Activated CD4-positive, alpha-beta T cell treated with anti-CD3 and anti-CD28 coated beads for 36 hours (primary cell): ENCODE data around the gene RUNX3. TPM values are rescaled to one million over a fixed set of nuclear protein-coding genes. Genes with fewer than 3 reads are reported as not detected.

ENCODE experiments used
- ATAC-seq: fragments of 200-7000 bp; cut with Tn5 transposase; one replicate; pipeline ENCODE4 v1.10.0; 2021; ENCODE audit warnings: mild to moderate bottlenecking, moderate library complexity
- CTCF ChIA-PET: fragments of 350-600 bp; sonication (Branson Sonifier 250); formaldehyde crosslinking; loops from one replicate; lab custom pipeline; 2021; ENCODE audit warnings: antibody characterized with exemption; lab: Charles Lee
- POLR2A ChIA-PET: fragments of 350-600 bp; sonication (Branson Sonifier 250); formaldehyde crosslinking; loops from one replicate; lab custom pipeline; 2021; ENCODE audit warnings: antibody characterized with exemption, inconsistent platforms; lab: Charles Lee
- DNase-seq: peaks from one replicate; pipeline ENCODE4 v3.0.0-alpha.2; 2020
- H3K27ac Mint-ChIP-seq: one replicate; pipeline ENCODE4 v1.8.0; 2021; ENCODE audit warnings: mixed read lengths
- H3K27me3 Mint-ChIP-seq: one replicate; pipeline ENCODE4 v1.8.0; 2021; ENCODE audit warnings: mixed read lengths
- H3K36me3 Mint-ChIP-seq: one replicate; pipeline ENCODE4 v1.8.0; 2021; ENCODE audit warnings: low read depth, mixed read lengths
- H3K4me1 Mint-ChIP-seq: one replicate; pipeline ENCODE4 v1.8.0; 2021; ENCODE audit warnings: mixed read lengths
- H3K4me3 Mint-ChIP-seq: one replicate; pipeline ENCODE4 v1.8.0; 2021; ENCODE audit warnings: mild to moderate bottlenecking, moderate library complexity, mixed read lengths
- H3K9me3 Mint-ChIP-seq: one replicate; pipeline ENCODE4 v1.8.0; 2021; ENCODE audit warnings: low read depth, mixed read lengths
- intact Hi-C, 2 experiments: fragments of 100-400 bp; cut with DNase I in 1 of 2; cut with micrococcal nuclease in 1 of 2; formaldehyde crosslinking; loops; one replicate each; pipeline versions ENCODE4 v1.14.2 to v1.15.1; 2022 to 2024; cut with DNase I, micrococcal nuclease
- total RNA-seq, 2 experiments: library from RNA; stranded (reverse); gene quantifications; one replicate each; pipeline ENCODE4 v1.2.3, GENCODE V29; 2021

Gene RUNX3
- total RNA-seq, 2 experiments from 2014 or later = 156 to 167 TPM

DNA sequence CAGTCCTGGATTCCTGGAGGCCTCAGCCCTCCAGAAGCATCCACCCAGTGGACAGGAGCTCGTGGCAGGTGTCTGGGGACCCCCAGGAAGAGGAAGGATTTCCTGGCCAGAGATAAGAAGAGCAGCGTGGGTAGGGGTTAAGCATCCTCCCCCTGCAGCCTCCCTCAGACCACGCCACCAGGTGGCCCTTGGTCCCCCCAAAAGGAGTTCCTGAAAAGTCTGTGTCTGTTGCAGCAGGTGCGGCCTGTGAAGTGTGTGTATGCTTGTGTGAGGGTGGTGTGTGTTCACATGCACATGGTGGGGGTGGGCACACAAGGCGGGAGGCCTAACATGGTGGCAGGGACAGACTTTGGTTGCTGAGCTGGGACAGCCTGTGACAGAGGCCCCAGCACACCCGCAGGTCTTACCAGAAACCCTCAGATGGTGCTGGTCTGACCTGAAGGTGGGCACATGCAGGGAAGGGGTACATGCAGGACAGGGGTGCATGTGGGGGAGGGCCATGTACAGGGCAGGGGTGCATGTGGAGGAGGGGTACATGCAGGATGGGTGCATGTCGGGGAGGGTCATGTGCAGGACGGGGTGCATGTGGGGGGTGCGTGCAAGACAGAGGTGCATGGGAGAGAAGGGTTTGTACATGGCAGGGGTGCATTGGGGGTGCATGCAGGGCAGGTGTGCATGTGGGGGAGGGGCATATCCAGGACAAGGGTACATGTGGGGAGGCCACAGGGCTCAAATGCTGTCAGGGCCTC lies 18.2 kb upstream of the RUNX3 start:
- no peaks in the 10 kb centered on the region for H3K9me3 Mint-ChIP-seq
- no peak overlapping the region for H3K4me3 Mint-ChIP-seq
- peak overlapping the region; percentile 37 for H3K27ac Mint-ChIP-seq
- no peak for ATAC-seq
- DNase-seq = no peak
- intact Hi-C loops = no loop called here
- H3K4me1 Mint-ChIP-seq = peaks cover 63% of the 10 kb centered on the region
- CTCF ChIA-PET = interaction anchor here (1.3 kb wide), 1 partner anchor 89 kb away, joined by 4 read pairs; no protein-coding TSS in a partner anchor
- peaks cover 64% of the 10 kb centered on the region for H3K36me3 Mint-ChIP-seq
- POLR2A ChIA-PET = interaction anchor here (0.5 kb wide), 1 partner anchor 53 kb away, joined by 3 read pairs; no protein-coding TSS in a partner anchor
- H3K27me3 Mint-ChIP-seq = no peaks in the 10 kb centered on the region

DNA sequence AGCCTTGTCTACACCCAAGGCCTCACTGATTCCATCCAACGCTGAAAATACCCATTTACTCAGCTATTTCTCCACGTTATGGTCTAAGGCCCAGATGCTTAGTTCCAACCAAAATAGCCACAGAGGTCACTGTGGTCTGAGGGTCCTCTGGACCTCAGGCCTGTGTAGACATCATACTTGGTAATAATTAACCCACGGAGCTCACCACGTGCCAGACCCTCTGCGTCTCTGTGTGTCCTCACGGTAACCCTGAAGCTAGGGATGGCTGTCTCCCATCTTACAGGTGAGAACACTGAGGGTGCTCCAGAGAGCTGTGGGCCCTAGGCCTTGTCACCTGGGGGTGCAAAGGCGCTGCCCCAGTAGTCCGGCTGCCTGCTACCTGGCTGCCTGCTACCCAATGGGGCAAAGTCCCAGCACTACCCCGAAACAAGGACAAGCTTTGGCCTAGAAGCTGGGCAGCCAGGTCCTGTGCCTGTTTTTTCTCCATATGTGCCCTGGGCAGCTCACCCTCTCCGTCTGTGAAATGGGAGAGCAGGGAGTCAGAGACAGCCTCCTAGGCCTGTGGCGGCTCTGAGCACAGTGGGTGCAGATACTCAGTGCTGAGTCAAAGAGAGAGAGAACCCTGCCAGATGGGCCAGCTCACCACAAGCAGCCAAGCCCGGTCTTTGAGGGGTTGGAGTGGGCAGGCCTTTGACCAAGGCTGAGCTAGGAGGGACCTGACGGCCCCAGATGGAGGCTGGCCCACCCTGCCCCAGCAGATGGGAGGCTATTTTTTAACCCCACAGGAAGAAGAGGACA lies 17.0 kb upstream of the RUNX3 start:
- CTCF ChIA-PET = interaction anchor here (0.6 to 1.3 kb wide), 5 partner anchors 10 to 541 kb away, joined by 3 to 4 read pairs (median 3); no protein-coding TSS in a partner anchor
- Mint-ChIP-seq H3K27ac (peak overlapping the region; percentile 67), H3K4me3 (no peak overlapping the region), H3K27me3 (no peaks in the 10 kb centered on the region), H3K9me3 (no peaks in the 10 kb centered on the region), H3K4me1 (peaks cover 54% of the 10 kb centered on the region), H3K36me3 (peaks cover 57% of the 10 kb centered on the region)
- POLR2A ChIA-PET = no interaction called here
- DNase-seq (peak; percentile 44), ATAC-seq (peak; percentile 52)
- intact Hi-C loops = no loop called here

DNA sequence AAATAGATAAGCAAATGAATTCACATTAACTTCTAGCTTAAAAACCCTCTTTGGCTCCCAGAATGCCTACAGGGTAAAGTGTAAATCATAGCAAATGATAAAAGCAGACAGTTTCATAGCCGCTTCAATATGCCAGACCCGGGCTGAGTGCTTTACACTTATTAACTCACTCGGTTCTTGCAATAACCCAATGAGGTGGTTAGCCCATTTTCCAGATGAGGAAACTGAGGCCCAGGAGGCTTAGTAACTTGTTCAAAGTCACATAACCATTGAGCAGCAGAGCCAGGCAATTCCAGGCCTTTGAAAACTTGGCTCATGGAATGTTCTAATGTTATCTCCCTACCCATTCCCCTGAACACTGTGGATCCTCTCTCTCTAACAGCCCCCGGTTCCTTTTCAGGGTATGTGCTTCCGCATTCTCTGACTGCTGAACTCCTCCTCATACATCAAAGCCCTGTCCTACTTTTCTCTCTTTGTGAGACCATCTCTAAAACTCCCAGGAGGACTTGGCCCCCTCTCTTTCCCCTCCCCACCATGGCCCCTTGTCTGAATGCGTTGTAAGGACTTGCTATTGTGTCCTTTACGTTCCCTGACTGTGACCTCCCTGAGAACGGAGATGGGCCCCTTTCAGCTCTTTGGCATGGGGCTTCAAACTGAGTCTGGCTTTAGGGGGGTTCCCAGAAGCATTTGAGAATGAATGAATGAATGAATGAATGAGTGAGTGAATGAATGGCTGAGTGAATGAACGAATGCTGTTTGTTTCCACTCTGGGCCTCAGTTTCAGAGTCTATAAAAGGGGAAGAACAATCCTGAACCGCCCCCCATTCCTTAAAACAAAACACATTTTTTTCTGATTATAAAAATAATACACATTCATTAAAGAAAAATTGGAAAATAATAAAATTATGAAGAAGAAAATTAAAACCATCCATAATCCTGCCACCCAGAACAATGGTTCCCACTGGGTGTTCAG lies 15.6 kb upstream of the RUNX3 start:
- H3K4me1 Mint-ChIP-seq = peaks cover 42% of the 10 kb centered on the region
- no peak overlapping the region for H3K27ac Mint-ChIP-seq
- peaks cover 58% of the 10 kb centered on the region for H3K36me3 Mint-ChIP-seq
- ChIA-PET POLR2A (no interaction called here), CTCF (interaction anchor here (0.6 to 0.8 kb wide), 4 partner anchors 13 to 864 kb away, joined by 3 to 4 read pairs (median 3); no protein-coding TSS in a partner anchor)
- DNase-seq (no peak), ATAC-seq (no peak)
- no peaks in the 10 kb centered on the region for H3K27me3 Mint-ChIP-seq
- H3K9me3 Mint-ChIP-seq = no peaks in the 10 kb centered on the region
- intact Hi-C loops = no loop called here
- H3K4me3 Mint-ChIP-seq = no peak overlapping the region

DNA sequence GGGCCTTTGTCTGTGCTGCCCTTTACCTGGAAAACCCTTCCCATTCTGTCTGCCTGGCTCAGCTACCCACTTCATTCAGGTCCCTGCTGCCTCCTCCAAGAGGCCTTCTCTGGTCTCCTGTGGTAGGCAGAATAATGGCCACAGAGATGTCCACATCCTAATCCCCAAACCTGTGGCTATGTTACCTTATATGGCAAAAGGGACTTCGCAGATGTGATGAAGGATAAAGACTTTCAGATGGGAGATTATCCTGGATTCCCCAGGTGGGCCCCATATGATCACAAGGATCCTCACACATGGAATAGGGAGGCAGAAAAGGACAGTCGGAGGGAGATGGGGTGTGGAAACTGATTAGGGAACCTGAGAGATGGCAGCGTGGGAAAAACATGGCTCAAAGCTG lies 14.2 kb upstream of the RUNX3 start:
- intact Hi-C loops = no loop called here
- no peak for ATAC-seq
- no peaks in the 10 kb centered on the region for H3K9me3 Mint-ChIP-seq
- no peaks in the 10 kb centered on the region for H3K27me3 Mint-ChIP-seq
- H3K4me1 Mint-ChIP-seq = peaks cover 35% of the 10 kb centered on the region
- H3K36me3 Mint-ChIP-seq = peaks cover 59% of the 10 kb centered on the region
- H3K27ac Mint-ChIP-seq = no peak overlapping the region
- CTCF ChIA-PET = interaction anchor here (1.0 kb wide), 1 partner anchor 93 kb away, joined by 5 read pairs; no protein-coding TSS in a partner anchor
- DNase-seq = no peak
- POLR2A ChIA-PET = no interaction called here
- no peak overlapping the region for H3K4me3 Mint-ChIP-seq

DNA sequence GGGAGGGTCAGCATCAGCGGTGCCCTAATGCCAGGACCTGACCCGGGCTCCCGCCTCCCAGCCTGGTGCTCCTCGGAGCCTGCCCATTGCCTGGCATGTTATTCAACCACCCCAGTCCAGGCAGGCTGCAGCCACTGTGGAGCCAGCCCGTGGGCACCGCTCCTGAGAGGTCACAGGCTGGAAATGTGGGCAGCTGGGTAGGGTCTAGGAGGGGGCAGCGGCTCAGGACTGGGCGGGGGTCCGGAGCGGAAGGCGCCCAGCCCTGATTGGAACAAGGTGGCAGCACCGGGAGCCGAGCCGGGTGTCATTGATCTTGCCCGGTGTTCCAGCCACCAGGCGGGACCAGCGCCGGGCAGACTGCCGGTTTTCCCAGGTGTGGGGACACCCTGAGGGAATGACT lies 12.7 kb upstream of the RUNX3 start:
- ChIA-PET POLR2A (no interaction called here), CTCF (no interaction called here)
- ATAC-seq (no peak), DNase-seq (no peak)
- H3K4me1 Mint-ChIP-seq = peaks cover 30% of the 10 kb centered on the region
- no peak overlapping the region for H3K27ac Mint-ChIP-seq
- no peaks in the 10 kb centered on the region for H3K27me3 Mint-ChIP-seq
- no peak overlapping the region for H3K4me3 Mint-ChIP-seq
- H3K36me3 Mint-ChIP-seq = peaks cover 61% of the 10 kb centered on the region
- no peaks in the 10 kb centered on the region for H3K9me3 Mint-ChIP-seq
- intact Hi-C loops = no loop called here

DNA sequence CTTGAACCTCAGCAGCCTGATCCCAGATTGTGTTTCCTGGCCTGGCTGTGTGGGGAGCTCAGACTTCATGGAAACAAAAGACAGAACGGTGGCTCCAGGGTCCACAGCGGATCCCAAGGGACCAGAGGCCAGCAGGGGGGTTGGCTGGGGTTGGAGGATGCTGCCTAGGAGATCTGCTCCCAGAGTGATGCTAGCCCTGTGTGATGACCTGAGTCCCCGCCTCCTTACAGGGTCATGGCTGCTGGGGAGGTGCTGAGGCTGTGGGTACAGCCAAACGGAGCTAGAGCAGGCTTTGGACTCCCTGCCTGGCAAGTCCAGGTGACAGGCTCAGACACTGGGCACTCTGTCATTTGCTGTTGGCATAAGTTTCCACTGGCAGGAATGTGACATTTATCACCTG lies 11.5 kb upstream of the RUNX3 start:
- Mint-ChIP-seq H3K27ac (no peak overlapping the region), H3K27me3 (no peaks in the 10 kb centered on the region), H3K4me1 (peaks cover 32% of the 10 kb centered on the region), H3K4me3 (no peak overlapping the region), H3K36me3 (peaks cover 62% of the 10 kb centered on the region), H3K9me3 (no peaks in the 10 kb centered on the region)
- intact Hi-C loops = no loop called here
- POLR2A ChIA-PET = no interaction called here
- CTCF ChIA-PET = interaction anchor here (0.7 to 1.5 kb wide), 5 partner anchors 9 to 643 kb away, joined by 3 to 8 read pairs (median 4); no protein-coding TSS in a partner anchor
- DNase-seq (no peak), ATAC-seq (no peak)

DNA sequence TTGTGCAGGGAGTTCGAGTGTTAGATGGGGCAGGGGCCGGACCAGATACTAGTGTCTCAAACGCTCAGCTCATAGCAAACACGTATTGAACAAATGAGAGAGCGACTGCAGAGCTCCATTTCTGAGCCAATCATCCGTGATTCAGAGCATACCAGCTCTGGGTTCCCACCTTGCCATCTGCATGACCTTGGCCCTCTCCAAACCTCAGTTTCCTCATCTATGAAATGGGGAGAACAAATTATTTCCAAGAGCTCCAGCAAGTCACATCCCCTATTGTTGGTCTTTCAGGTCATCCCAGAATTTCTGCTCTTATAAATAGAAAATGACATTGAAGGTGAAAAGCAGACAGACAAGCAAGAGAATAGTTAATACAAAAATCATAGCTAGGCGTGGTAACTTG lies 10.2 kb upstream of the RUNX3 start:
- Mint-ChIP-seq H3K4me1 (peaks cover 46% of the 10 kb centered on the region), H3K4me3 (no peak overlapping the region), H3K27ac (no peak overlapping the region), H3K9me3 (no peaks in the 10 kb centered on the region), H3K36me3 (peaks cover 71% of the 10 kb centered on the region), H3K27me3 (no peaks in the 10 kb centered on the region)
- CTCF ChIA-PET = interaction anchor here (1.3 kb wide), 1 partner anchor 23 kb away, joined by 3 read pairs; no protein-coding TSS in a partner anchor
- ATAC-seq (no peak), DNase-seq (no peak)
- POLR2A ChIA-PET = no interaction called here
- intact Hi-C loops = no loop called here

DNA sequence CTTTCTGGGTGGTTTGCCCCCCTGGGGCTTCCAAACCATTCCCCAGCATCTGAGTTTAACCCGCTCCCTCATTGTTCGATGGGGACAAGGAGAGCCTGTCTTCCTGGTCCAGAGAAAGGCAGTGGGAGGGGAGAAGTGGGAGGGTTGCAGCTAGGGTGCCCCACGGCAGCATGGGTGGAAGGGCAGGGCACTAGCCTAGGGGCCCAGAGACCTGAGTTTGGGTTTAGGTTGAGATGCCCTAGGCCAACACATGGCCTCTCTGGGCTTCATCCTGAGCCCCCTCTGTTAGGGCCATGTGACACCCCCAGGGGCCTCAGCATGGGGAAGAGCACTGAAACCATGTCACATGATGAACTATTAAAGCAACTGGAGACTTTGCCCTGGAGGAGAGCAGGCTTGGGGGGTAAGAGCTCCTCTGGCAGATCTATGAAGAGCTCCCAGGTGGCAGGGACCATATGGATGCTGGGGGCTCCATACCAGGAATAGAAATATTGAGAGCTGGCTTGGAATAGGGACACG lies 9.7 kb upstream of the RUNX3 start:
- DNase-seq (no peak), ATAC-seq (no peak)
- Mint-ChIP-seq H3K36me3 (peaks cover 72% of the 10 kb centered on the region), H3K9me3 (no peaks in the 10 kb centered on the region), H3K4me1 (peaks cover 50% of the 10 kb centered on the region), H3K4me3 (no peak overlapping the region), H3K27me3 (no peaks in the 10 kb centered on the region), H3K27ac (no peak overlapping the region)
- POLR2A ChIA-PET = interaction anchor here (0.6 kb wide), 1 partner anchor 18 kb away, joined by 3 read pairs; no protein-coding TSS in a partner anchor
- intact Hi-C loops = no loop called here
- CTCF ChIA-PET = interaction anchor here (1.3 kb wide), 1 partner anchor 23 kb away, joined by 3 read pairs; no protein-coding TSS in a partner anchor

DNA sequence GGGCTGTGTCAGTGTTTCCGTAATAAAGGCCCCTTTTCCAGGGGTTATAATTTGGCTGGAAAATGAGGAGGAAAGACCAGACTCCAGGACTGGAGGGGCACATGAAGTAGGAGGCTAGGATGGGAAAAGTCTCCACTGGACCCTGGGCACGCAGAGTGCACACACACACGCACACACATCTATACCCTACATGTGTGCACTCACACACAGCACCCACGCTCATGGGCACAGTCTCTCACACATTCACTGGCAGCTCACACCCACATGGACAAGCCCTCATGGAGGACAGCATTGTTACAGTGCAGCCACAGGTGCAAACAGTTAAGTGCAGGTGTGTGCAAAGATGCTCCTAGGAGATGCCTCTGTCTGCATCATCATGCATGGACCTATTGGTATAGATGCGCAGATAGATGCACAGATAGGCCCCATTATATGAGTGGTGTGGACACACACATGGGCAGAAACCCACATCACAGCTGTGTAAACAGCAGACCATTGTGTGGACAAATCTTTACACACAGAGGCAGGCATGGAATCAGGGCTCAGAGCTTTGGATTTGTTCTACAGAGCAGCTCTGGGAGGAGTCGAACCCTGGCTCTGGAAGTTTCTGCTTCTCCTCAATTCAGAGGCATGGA lies 9.1 kb upstream of the RUNX3 start:
- no peak for DNase-seq
- Mint-ChIP-seq H3K9me3 (no peaks in the 10 kb centered on the region), H3K27ac (peak overlapping the region; percentile 19), H3K4me1 (peaks cover 52% of the 10 kb centered on the region), H3K27me3 (no peaks in the 10 kb centered on the region), H3K4me3 (no peak overlapping the region), H3K36me3 (peaks cover 69% of the 10 kb centered on the region)
- ChIA-PET POLR2A (interaction anchor here (0.6 kb wide), 1 partner anchor 18 kb away, joined by 3 read pairs; no protein-coding TSS in a partner anchor), CTCF (no interaction called here)
- intact Hi-C loops = no loop called here
- ATAC-seq = no peak

DNA sequence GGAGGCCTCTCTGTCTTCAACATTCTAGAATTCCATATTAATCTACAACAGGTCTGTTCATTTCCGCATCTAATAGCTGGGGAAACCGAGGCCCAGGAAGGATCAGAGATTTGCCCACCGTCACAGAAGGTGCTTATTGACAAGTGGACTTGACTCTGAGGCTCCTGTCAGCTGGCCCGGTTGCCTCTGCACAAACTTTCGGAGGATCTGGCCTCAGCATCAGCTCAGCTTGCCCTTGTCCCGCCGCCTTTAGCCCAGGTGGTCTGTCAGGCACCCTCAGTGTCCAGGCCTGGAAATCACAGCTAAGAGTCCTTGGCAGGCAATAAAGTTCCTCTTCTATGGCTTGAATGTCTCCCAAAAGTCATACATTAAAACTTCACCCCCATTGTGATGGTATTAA lies 8.2 kb upstream of the RUNX3 start:
- Mint-ChIP-seq H3K4me1 (peaks cover 60% of the 10 kb centered on the region), H3K36me3 (peaks cover 69% of the 10 kb centered on the region), H3K4me3 (no peak overlapping the region), H3K27me3 (no peaks in the 10 kb centered on the region), H3K9me3 (no peaks in the 10 kb centered on the region), H3K27ac (no peak overlapping the region)
- ChIA-PET POLR2A (no interaction called here), CTCF (interaction anchor here (0.6 to 0.9 kb wide), 2 partner anchors 13 to 246 kb away, joined by 3 read pairs; no protein-coding TSS in a partner anchor)
- intact Hi-C loops = no loop called here
- no peak for DNase-seq
- no peak for ATAC-seq
